ENCODE measurements around the gene PHLDA3. TPM values are rescaled to one million over a fixed set of nuclear protein-coding genes. Genes with fewer than 3 reads are reported as not detected.
"Not testable (repeated sequence)": the region's sequence is repeated elsewhere in the genome, so short reads cannot be mapped to it uniquely, and the experiment has no call there.

PHLDA3 gene
- total RNA-seq, 2 donors from 2014 or later, result 5.7 to 13.0 TPM

GRCh38 chr1:201493757-201494617 lies 25.0 kb upstream of the PHLDA3 start:
- no peak overlapping the region for H3K27ac Mint-ChIP-seq
- ATAC-seq (no peak), DNase-seq (ENCODE audit: low spot score in 2 of 2) (no peak)
- peaks cover 13 to 18% of the 10 kb centered on the region in 2 donors for H3K36me3 Mint-ChIP-seq
- H3K9me3 Mint-ChIP-seq, result no peaks in the 10 kb centered on the region

- peaks cover 13 to 18% of the 10 kb centered on the region in 2 donors for H3K36me3 Mint-ChIP-seq
- not testable (repeated sequence) for H3K27ac Mint-ChIP-seq; ATAC-seq; H3K9me3 Mint-ChIP-seq; DNase-seq (ENCODE audit: low spot score in 2 of 2)
Observed at GRCh38 chr1:201493026-201493656, 24.2 kb upstream of the PHLDA3 start.

GRCh38 chr1:201491896-201492511 lies 23.0 kb upstream of the PHLDA3 start:
- DNase-seq (ENCODE audit: low spot score in 2 of 2) (no peak), ATAC-seq (no peak)
- Mint-ChIP-seq H3K36me3 (peaks cover 13 to 18% of the 10 kb centered on the region in 2 donors), H3K27ac (peak overlapping the region in 1 of 2 donors; percentile 72), H3K9me3 (no peaks in the 10 kb centered on the region)

- Mint-ChIP-seq H3K36me3 (peaks cover 13 to 18% of the 10 kb centered on the region in 2 donors), H3K27ac (peak overlapping the region in 1 of 2 donors; percentile 23), H3K9me3 (no peaks in the 10 kb centered on the region)
- ATAC-seq, result no peak
- DNase-seq (ENCODE audit: low spot score in 2 of 2), result no peak
Observed at GRCh38 chr1:201490708-201491131, 21.7 kb upstream of the PHLDA3 start.

GRCh38 chr1:201489643-201490261 lies 20.8 kb upstream of the PHLDA3 start:
- H3K9me3 Mint-ChIP-seq, result no peaks in the 10 kb centered on the region
- no peak overlapping the region for H3K27ac Mint-ChIP-seq
- DNase-seq (ENCODE audit: low spot score in 2 of 2) (no peak), ATAC-seq (no peak)
- H3K36me3 Mint-ChIP-seq, result peaks cover 12 to 17% of the 10 kb centered on the region in 2 donors

- Mint-ChIP-seq H3K27ac (peak overlapping the region in 1 of 2 donors; percentile 52), H3K36me3 (peaks cover 5 to 9% of the 10 kb centered on the region in 2 donors), H3K9me3 (no peaks in the 10 kb centered on the region)
- no peak for DNase-seq (ENCODE audit: low spot score in 2 of 2)
- no peak for ATAC-seq
Observed at GRCh38 chr1:201488830-201489589, 20.0 kb upstream of the PHLDA3 start.

DNA sequence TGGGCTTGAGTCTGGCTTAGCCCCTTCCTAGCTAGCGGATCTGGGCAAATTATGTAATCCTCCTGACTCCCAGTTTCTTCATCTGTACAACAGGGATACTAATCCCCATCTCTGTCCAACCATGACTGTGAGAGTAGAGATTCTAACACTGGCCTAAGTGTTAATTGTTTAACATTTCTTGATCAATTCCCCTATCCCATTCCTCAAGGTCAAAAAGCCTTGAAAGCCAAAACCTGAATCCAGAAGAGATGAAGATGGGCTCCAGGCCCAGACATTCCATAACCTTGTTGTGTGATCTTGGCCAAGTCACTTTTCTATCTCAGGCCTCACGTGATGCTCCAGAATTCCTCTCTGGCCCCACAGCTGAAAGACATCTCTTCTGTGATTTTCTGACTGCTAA lies 18.8 kb upstream of the PHLDA3 start:
- Mint-ChIP-seq H3K36me3 (no peaks in the 10 kb centered on the region), H3K9me3 (no peaks in the 10 kb centered on the region), H3K27ac (no peak overlapping the region)
- no peak for ATAC-seq
- DNase-seq (ENCODE audit: low spot score in 2 of 2), result no peak

- H3K36me3 Mint-ChIP-seq, result no peaks in the 10 kb centered on the region
Observed at GRCh38 chr1:201486187-201486586, 17.2 kb upstream of the PHLDA3 start.

GRCh38 chr1:201485184-201485774 lies 16.3 kb upstream of the PHLDA3 start:
- Mint-ChIP-seq H3K27ac (peak overlapping the region in 1 of 2 donors; percentile 62), H3K9me3 (no peaks in the 10 kb centered on the region), H3K36me3 (no peaks in the 10 kb centered on the region)
- no peak for ATAC-seq
- DNase-seq (ENCODE audit: low spot score in 2 of 2), result no peak

More at GRCh38 chr1:201486187-201486586, 17.2 kb upstream of the PHLDA3 start:
- ATAC-seq (no peak), DNase-seq (ENCODE audit: low spot score in 2 of 2) (no peak)
- Mint-ChIP-seq H3K27ac (no peak overlapping the region), H3K9me3 (no peaks in the 10 kb centered on the region)

DNA sequence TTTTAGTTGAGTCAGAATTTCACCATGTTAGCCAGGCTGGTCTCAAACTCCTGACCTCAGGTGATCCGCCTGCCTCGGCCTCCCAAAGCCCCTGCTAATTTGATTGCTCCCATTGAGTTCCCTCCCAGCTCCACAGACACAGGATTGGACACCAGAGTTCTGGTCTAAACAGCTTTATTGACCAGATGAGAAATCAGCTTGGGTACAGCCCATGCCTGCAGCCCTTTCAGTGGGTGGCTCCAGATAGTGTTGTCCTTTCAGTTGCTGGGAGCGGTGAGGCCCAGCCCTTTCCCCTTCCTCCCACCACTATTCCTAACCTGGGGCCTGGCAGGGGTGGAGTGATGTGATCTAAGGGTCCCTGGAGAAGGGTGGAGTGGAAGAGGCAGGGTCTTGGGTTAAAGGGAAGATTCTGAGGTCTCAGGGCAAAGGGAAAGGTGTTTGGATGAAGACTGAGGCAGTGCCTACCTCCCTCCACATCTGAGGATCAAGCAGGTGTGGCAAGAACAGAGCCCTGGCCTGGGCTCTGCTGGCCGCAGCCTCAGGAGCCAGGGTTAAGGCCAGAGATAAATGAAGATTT lies 14.5 kb upstream of the PHLDA3 start:
- Mint-ChIP-seq H3K9me3 (no peaks in the 10 kb centered on the region), H3K36me3 (no peaks in the 10 kb centered on the region), H3K27ac (peak overlapping the region; percentile 53 to 60)
- no peak for DNase-seq (ENCODE audit: low spot score in 2 of 2)
- ATAC-seq, result no peak

DNA sequence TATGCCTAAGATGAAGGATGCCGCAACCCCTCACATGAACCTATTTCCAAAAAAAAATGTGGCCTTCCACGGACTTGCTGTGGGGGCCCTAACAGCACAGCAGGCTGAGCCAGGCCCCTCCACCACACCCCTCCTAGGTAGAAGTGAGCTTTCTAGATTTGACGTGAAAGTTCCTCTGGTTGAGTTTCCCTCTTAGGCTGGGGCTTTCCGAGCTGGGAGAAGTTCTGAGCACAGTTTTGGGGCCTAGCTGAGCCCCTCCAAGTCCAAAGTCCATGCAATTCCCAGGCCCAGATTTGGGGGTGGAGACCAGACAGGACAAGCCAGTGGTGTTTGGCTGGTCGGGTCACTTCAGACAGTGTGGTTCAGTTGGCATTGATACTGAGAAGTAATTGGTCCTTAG lies 13.8 kb upstream of the PHLDA3 start:
- ATAC-seq (no peak), DNase-seq (ENCODE audit: low spot score in 2 of 2) (no peak)
- Mint-ChIP-seq H3K36me3 (no peaks in the 10 kb centered on the region), H3K27ac (no peak overlapping the region), H3K9me3 (no peaks in the 10 kb centered on the region)

GRCh38 chr1:201481761-201482493 lies 12.9 kb upstream of the PHLDA3 start:
- ATAC-seq, result peak; percentile 86 to 90
- Mint-ChIP-seq H3K27ac (no peak overlapping the region), H3K9me3 (no peaks in the 10 kb centered on the region), H3K36me3 (no peaks in the 10 kb centered on the region)
- peak; percentile 75 to 83 for DNase-seq (ENCODE audit: low spot score in 2 of 2)

- ATAC-seq, result no peak
- H3K36me3 Mint-ChIP-seq, result no peaks in the 10 kb centered on the region
- no peaks in the 10 kb centered on the region for H3K9me3 Mint-ChIP-seq
- no peak for DNase-seq (ENCODE audit: low spot score in 2 of 2)
- peak overlapping the region in 1 of 2 donors; percentile 38 for H3K27ac Mint-ChIP-seq
Observed at GRCh38 chr1:201481004-201481380, 12.0 kb upstream of the PHLDA3 start.

DNA sequence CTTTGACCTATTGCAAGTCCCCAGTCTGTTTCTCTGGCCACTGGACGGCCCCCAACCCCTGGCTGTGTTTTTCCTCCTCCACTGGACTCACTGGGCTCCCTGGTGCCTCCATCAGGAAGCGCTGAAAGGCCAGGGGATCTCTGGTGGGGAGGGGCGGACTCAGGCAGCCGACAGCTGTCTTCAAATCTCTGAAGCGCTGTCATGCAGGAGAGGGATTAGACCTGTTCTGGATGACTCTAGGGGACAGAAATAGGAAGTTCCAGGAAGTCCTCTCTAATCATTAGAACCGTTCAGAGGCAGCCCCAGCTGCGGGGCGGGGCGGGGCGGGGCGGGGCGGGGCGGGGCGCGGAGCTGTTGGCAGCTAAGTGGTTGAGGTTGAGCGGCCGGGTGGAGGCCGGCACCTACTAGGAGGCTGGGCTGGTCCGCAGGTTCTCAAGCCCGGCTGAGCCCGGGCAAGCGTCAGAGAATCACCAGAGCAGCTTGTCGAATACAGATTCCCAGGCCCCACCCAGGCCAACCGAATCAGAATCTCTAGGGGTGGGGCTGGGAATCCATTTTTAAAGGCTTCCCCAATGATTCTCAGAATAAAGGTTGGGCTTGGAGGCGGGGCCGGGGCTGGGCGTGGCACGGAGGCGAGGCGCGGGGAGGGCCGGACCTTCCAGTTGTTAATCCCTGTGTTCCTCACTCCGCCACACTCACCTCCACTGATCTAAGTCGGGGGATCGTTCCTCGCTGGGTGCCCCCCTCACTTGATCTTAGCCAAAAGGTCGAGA lies 11.4 kb upstream of the PHLDA3 start:
- no peak overlapping the region for H3K27ac Mint-ChIP-seq
- ATAC-seq (peak; percentile 62), DNase-seq (ENCODE audit: low spot score in 2 of 2) (peak in 1 of 2 donors; percentile 69)
- no peaks in the 10 kb centered on the region for H3K9me3 Mint-ChIP-seq
- H3K36me3 Mint-ChIP-seq, result no peaks in the 10 kb centered on the region
